Loucy (cell line): ENCODE measurements around the gene ACTRT3.

Experiments
- H2AFZ ChIP-seq: fragments of 200-600 bp; sonication (generic); 2 replicates; pipeline ENCODE4 v1.6.0; 2016; ENCODE audit warnings: antibody characterized with exemption, mild to moderate bottlenecking, low read length, moderate library complexity
- H3F3A ChIP-seq: fragments of 200-600 bp; 2 replicates; pipeline ENCODE4 v1.6.0; 2016; ENCODE audit warnings: antibody characterized with exemption, low read depth, mild to moderate bottlenecking
- H3K27me3 ChIP-seq: fragments of 200-600 bp; sonication (generic); 2 replicates; pipeline ENCODE4 v1.6.1; 2014; ENCODE audit warnings: low read length, mild to moderate bottlenecking; ENCODE audit not compliant: insufficient read depth, poor library complexity, severe bottlenecking
- H3K36me3 ChIP-seq: fragments of 200-600 bp; sonication (generic); 2 replicates; pipeline ENCODE4 v1.6.1; 2016; ENCODE audit warnings: low read length; ENCODE audit not compliant: insufficient read depth
- H3K4me1 ChIP-seq: fragments of 200-600 bp; sonication (generic); 2 replicates; pipeline ENCODE4 v1.5.1; 2014; ENCODE audit warnings: low read length, mild to moderate bottlenecking; ENCODE audit not compliant: insufficient read depth, poor library complexity, severe bottlenecking
- H3K4me2 ChIP-seq: fragments of 200-600 bp; sonication (generic); 2 replicates; pipeline ENCODE4 v1.6.0; 2014; ENCODE audit warnings: antibody characterized with exemption, low read length, low read depth, mild to moderate bottlenecking; ENCODE audit not compliant: poor library complexity, severe bottlenecking
- H3K4me3 ChIP-seq: fragments of 200-600 bp; sonication (generic); 2 replicates; pipeline ENCODE4 v1.5.1; 2014; ENCODE audit warnings: low read length, mild to moderate bottlenecking, mixed read lengths; ENCODE audit not compliant: poor library complexity, severe bottlenecking
- H3K79me2 ChIP-seq: fragments of 200-600 bp; sonication (generic); 2 replicates; pipeline ENCODE4 v1.6.1; 2014; ENCODE audit warnings: low read length; ENCODE audit not compliant: insufficient read depth
- H3K9ac ChIP-seq: fragments of 200-600 bp; sonication (generic); 2 replicates; pipeline ENCODE4 v1.6.0; 2014; ENCODE audit warnings: mild to moderate bottlenecking, low read depth, low read length, moderate library complexity; ENCODE audit not compliant: poor library complexity, severe bottlenecking
- H3K9me2 ChIP-seq: fragments of 200-600 bp; sonication (generic); replicated peaks from 2 replicates; pipeline ENCODE4 v1.6.1; 2016; ENCODE audit warnings: low read depth, low read length, mixed read lengths
- H3K9me3 ChIP-seq: fragments of 200-600 bp; sonication (generic); 2 replicates; pipeline ENCODE4 v1.6.1; 2014; ENCODE audit warnings: mild to moderate bottlenecking, antibody characterized with exemption, low read length, low read depth; ENCODE audit not compliant: insufficient read depth
- H4K20me1 ChIP-seq: fragments of 200-600 bp; sonication (generic); 2 replicates; pipeline ENCODE4 v1.6.0; 2014; ENCODE audit warnings: antibody characterized with exemption, low read length, mild to moderate bottlenecking; ENCODE audit not compliant: insufficient read depth, poor library complexity, severe bottlenecking
- CTCF ChIP-seq: fragments of 200-600 bp; sonication (generic); conservative IDR thresholded peaks from 2 replicates; pipeline ENCODE4 v1.5.1; 2014; ENCODE audit warnings: mild to moderate bottlenecking, antibody characterized with exemption, low read length
- EZH2phosphoT487 ChIP-seq: fragments of 200-600 bp; IDR thresholded peaks from 2 replicates; pipeline ENCODE4 v1.6.1; 2018; ENCODE audit warnings: antibody characterized with exemption, mild to moderate bottlenecking, moderate library complexity, borderline replicate concordance

Gene ACTRT3

GRCh38 chr3:169769287-169770181 lies at the start of gene ACTRT3:
TSS of gene ACTRT3 (minus strand) at chr3:169769561. CDS start at chr3:169769520, 41 bp downstream.
- no peak for TF ChIP-seq EZH2phosphoT487
- TF ChIP-seq CTCF = no peak
- peak within 1 kb of the TSS; percentile 81 for H3K4me3 ChIP-seq
- H3K9me2 ChIP-seq = no peaks in the 10 kb centered on the region
- H3K9me3 ChIP-seq = no peaks in the 10 kb centered on the region
- peaks cover 16% of the 10 kb centered on the region for H3K4me1 ChIP-seq
- no peaks in the 10 kb centered on the region for H3K36me3 ChIP-seq
- peaks cover 13% of the 10 kb centered on the region for H4K20me1 ChIP-seq
- no peaks in the 10 kb centered on the region for H3K27me3 ChIP-seq
- H2AFZ ChIP-seq = peak within 1 kb of the TSS; percentile 98
- H3K9ac ChIP-seq = peak within 1 kb of the TSS; percentile 73
- peaks cover 49% of the 10 kb centered on the region for H3F3A ChIP-seq
- H3K79me2 ChIP-seq = peaks cover 10% of the 10 kb centered on the region
- H3K4me2 ChIP-seq = peak within 1 kb of the TSS; percentile 74

- Histone ChIP-seq H4K20me1 (no peaks in the 10 kb centered on the region), H3K36me3 (no peaks in the 10 kb centered on the region), H3K9me3 (no peaks in the 10 kb centered on the region), H3K9ac (no peak overlapping the region), H3F3A (no peaks in the 10 kb centered on the region), H3K4me2 (no peak overlapping the region), H3K4me1 (peaks cover 4% of the 10 kb centered on the region), H3K27me3 (no peaks in the 10 kb centered on the region), H2AFZ (no peak overlapping the region), H3K79me2 (no peaks in the 10 kb centered on the region), H3K9me2 (no peaks in the 10 kb centered on the region), H3K4me3 (no peak overlapping the region)
- no peak for TF ChIP-seq EZH2phosphoT487
- no peak for TF ChIP-seq CTCF
These were observed 49.0 kb upstream of the ACTRT3 start for GRCh38 chr3:169818316-169818715.

- TF ChIP-seq CTCF (no peak), EZH2phosphoT487 (no peak)
- H3K9me2 ChIP-seq = no peaks in the 10 kb centered on the region
- no peak overlapping the region for H2AFZ ChIP-seq
- H3K4me2 ChIP-seq = no peak overlapping the region
- H3K9me3 ChIP-seq = no peaks in the 10 kb centered on the region
- no peak overlapping the region for H3K4me3 ChIP-seq
- H3K4me1 ChIP-seq = peaks cover 18% of the 10 kb centered on the region
- H4K20me1 ChIP-seq = no peaks in the 10 kb centered on the region
- H3K79me2 ChIP-seq = peaks cover 11% of the 10 kb centered on the region
- no peaks in the 10 kb centered on the region for H3K27me3 ChIP-seq
- no peak overlapping the region for H3K9ac ChIP-seq
- no peaks in the 10 kb centered on the region for H3K36me3 ChIP-seq
- H3F3A ChIP-seq = no peaks in the 10 kb centered on the region
These were observed 46.3 kb upstream of the ACTRT3 start for GRCh38 chr3:169815590-169816150.
